ENCODE results near the gene DROSHA. TPM values are rescaled to one million over a fixed set of nuclear protein-coding genes. Genes with fewer than 3 reads are reported as not detected.

The DROSHA gene
- total RNA-seq (2021) (154 and 162 TPM in 2 replicates), Bru-seq, nascent RNA (percentile 94 among the genes with signal in this experiment), BruChase-seq, experiment 1, labeled RNA remaining after a 2-hour chase (percentile 93 among the genes with signal in this experiment), BruChase-seq, experiment 2, labeled RNA remaining after a 6-hour chase (percentile 87 among the genes with signal in this experiment)
- long read RNA-seq, full-length matches to known transcripts = 5 of 55 reads
- long read RNA-seq, partial matches to known transcripts = 19 of 55 reads
- long read RNA-seq, other reads (novel, unspliced or antisense) = 31 of 55 reads

GRCh38 chr5:31531888-31532547, at the start of gene DROSHA, which contains the start of gene C5orf22:
TSS of gene DROSHA (minus strand) at chr5:31532093. CDS start at chr5:31529059, 3,034 bp downstream.
TSS of gene C5orf22 (plus strand) at chr5:31532301. CDS start at chr5:31532393, 92 bp downstream.
- Histone ChIP-seq H3K9me3 (ENCODE audit: insufficient read depth, low read depth) (no peaks in the 10 kb centered on the region), H3F3A (ENCODE audit: insufficient read depth, low read depth) (peaks cover 10% of the 10 kb centered on the region), H3K4me1 (replicated peaks; ENCODE audit: insufficient read depth) (peaks cover 28% of the 10 kb centered on the region), H3K27ac (peak within 1 kb of the TSS; percentile 35), H4K20me1 (ENCODE audit: insufficient read depth) (no peaks in the 10 kb centered on the region), H3K4me2 (peak within 1 kb of the TSS; percentile 98), H3K36me3 (ENCODE audit: low read depth) (peaks cover 37% of the 10 kb centered on the region), H3K27me3 (ENCODE audit: insufficient read depth, low read depth) (no peaks in the 10 kb centered on the region), H3K4me3 (peak within 1 kb of the TSS; percentile 92), H3K79me2 (ENCODE audit: low read depth) (peaks cover 44% of the 10 kb centered on the region), H3K9me2 (ENCODE audit: insufficient read depth) (no peaks in the 10 kb centered on the region), H2AFZ (peak within 1 kb of the TSS; percentile 99)
- TF ChIP-seq, protein P1, sequence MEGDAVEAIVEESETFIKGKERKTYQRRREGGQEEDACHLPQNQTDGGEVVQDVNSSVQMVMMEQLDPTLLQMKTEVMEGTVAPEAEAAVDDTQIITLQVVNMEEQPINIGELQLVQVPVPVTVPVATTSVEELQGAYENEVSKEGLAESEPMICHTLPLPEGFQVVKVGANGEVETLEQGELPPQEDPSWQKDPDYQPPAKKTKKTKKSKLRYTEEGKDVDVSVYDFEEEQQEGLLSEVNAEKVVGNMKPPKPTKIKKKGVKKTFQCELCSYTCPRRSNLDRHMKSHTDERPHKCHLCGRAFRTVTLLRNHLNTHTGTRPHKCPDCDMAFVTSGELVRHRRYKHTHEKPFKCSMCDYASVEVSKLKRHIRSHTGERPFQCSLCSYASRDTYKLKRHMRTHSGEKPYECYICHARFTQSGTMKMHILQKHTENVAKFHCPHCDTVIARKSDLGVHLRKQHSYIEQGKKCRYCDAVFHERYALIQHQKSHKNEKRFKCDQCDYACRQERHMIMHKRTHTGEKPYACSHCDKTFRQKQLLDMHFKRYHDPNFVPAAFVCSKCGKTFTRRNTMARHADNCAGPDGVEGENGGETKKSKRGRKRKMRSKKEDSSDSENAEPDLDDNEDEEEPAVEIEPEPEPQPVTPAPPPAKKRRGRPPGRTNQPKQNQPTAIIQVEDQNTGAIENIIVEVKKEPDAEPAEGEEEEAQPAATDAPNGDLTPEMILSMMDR (conservative IDR thresholded peaks at IDR 0.05) = no peak; the same call in 1 of the 2 replicates
- TF ChIP-seq EZH2 (IDR thresholded peaks at IDR 0.05; ENCODE audit: low read depth) = no peak
- CTCF ChIA-PET = interaction anchor here (1.0 to 2.2 kb wide), 4 partner anchors 277 to 1058 kb away, joined by 3 to 9 read pairs (median 4); no protein-coding TSS in a partner anchor
- POLR2A ChIA-PET (ENCODE audit: unreplicated experiment) = interaction anchor here (0.6 to 0.7 kb wide), 2 partner anchors 644 to 1058 kb away, joined by 6 to 7 read pairs; no protein-coding TSS in a partner anchor
- no TSS peak for BruUV-seq (replicated peaks)
- DNase-seq = peak; percentile 98 to 100
- intact Hi-C loops (cut with micrococcal nuclease; ENCODE audit: unreplicated experiment) = loop anchor here (1.0 to 10.0 kb wide), 2 partner anchors 561 to 843 kb away; no protein-coding TSS in a partner anchor

- H3K27ac ChIP-seq = no peak overlapping the region
- CTCF ChIA-PET = interaction anchor here (0.5 kb wide), 1 partner anchor 500 kb away, joined by 4 read pairs; no protein-coding TSS in a partner anchor
- no peaks in the 10 kb centered on the region for H3K9me3 ChIP-seq (ENCODE audit: insufficient read depth, low read depth)
- BruUV-seq (replicated peaks) = no TSS peak
- intact Hi-C loops (cut with micrococcal nuclease; ENCODE audit: unreplicated experiment) = no loop called here
- H3K4me3 ChIP-seq = no peak overlapping the region
- H2AFZ ChIP-seq = no peak overlapping the region
- POLR2A ChIA-PET (ENCODE audit: unreplicated experiment) = no interaction called here
- H3K36me3 ChIP-seq (ENCODE audit: low read depth) = no peaks in the 10 kb centered on the region
- no peaks in the 10 kb centered on the region for H3K4me1 ChIP-seq (replicated peaks; ENCODE audit: insufficient read depth)
- no peak for DNase-seq
- H3F3A ChIP-seq (ENCODE audit: insufficient read depth, low read depth) = no peaks in the 10 kb centered on the region
- no peaks in the 10 kb centered on the region for H3K9me2 ChIP-seq (ENCODE audit: insufficient read depth)
- H3K27me3 ChIP-seq (ENCODE audit: insufficient read depth, low read depth) = peaks cover 67% of the 10 kb centered on the region
- no peaks in the 10 kb centered on the region for H3K79me2 ChIP-seq (ENCODE audit: low read depth)
- TF ChIP-seq, protein P1 (conservative IDR thresholded peaks at IDR 0.05) = no peak
- TF ChIP-seq EZH2 (IDR thresholded peaks at IDR 0.05; ENCODE audit: low read depth) = no peak
- no peak overlapping the region for H3K4me2 ChIP-seq
- H4K20me1 ChIP-seq (ENCODE audit: insufficient read depth) = no peaks in the 10 kb centered on the region
These were observed 47.7 kb upstream of the DROSHA start for GRCh38 chr5:31579558-31579957.

DNA sequence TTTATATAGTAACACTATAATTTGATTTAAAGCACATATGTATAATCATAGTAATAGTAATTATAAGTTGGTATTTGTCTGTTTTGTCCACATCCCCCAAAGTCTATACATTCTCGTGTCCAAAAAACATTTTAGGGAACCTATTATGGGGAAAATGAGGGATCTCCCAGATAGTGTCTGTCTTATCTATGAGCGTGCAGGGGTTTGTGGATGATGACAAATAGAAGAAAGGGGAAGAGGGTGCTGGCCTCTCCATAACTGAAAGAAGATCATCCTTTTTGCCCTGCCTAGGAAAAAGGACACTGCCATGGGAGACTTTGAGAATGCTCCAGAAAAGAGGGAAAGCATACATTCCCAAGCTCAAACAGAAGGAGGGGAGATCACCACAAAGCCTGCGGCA, 45.5 kb upstream of the DROSHA start:
- POLR2A ChIA-PET (ENCODE audit: unreplicated experiment) = no interaction called here
- CTCF ChIA-PET = interaction anchor here (0.7 kb wide), 1 partner anchor 9 kb away, joined by 4 read pairs; no protein-coding TSS in a partner anchor
- H3K79me2 ChIP-seq (ENCODE audit: low read depth) = no peaks in the 10 kb centered on the region
- no peak overlapping the region for H3K27ac ChIP-seq
- DNase-seq = no peak
- TF ChIP-seq EZH2 (IDR thresholded peaks at IDR 0.05; ENCODE audit: low read depth) = no peak
- TF ChIP-seq, protein P1 (conservative IDR thresholded peaks at IDR 0.05) = no peak
- no peaks in the 10 kb centered on the region for H3K9me2 ChIP-seq (ENCODE audit: insufficient read depth)
- H3F3A ChIP-seq (ENCODE audit: insufficient read depth, low read depth) = no peaks in the 10 kb centered on the region
- H3K4me3 ChIP-seq = no peak overlapping the region
- no peak overlapping the region for H3K4me2 ChIP-seq
- H3K36me3 ChIP-seq (ENCODE audit: low read depth) = no peaks in the 10 kb centered on the region
- H3K4me1 ChIP-seq (replicated peaks; ENCODE audit: insufficient read depth) = no peaks in the 10 kb centered on the region
- intact Hi-C loops (cut with micrococcal nuclease; ENCODE audit: unreplicated experiment) = no loop called here
- H3K27me3 ChIP-seq (ENCODE audit: insufficient read depth, low read depth) = peaks cover 63% of the 10 kb centered on the region
- H4K20me1 ChIP-seq (ENCODE audit: insufficient read depth) = no peaks in the 10 kb centered on the region
- no peaks in the 10 kb centered on the region for H3K9me3 ChIP-seq (ENCODE audit: insufficient read depth, low read depth)
- BruUV-seq (replicated peaks) = no TSS peak
- H2AFZ ChIP-seq = no peak overlapping the region
